CD4-positive, alpha-beta T cell treated with Interferon gamma for 1 hour (primary cell): ENCODE results near the gene CKS2.
A peak's percentile ranks its signal among the peaks of the same experiment; 100 is the strongest.
"Not testable (repeated sequence)": the region's sequence is repeated elsewhere in the genome, so short reads cannot be mapped to it uniquely, and the experiment has no call there.

Source experiments
- DNase-seq: peaks from one replicate; pipeline ENCODE4 v3.0.0-alpha.2; 2020

Gene CKS2

DNA sequence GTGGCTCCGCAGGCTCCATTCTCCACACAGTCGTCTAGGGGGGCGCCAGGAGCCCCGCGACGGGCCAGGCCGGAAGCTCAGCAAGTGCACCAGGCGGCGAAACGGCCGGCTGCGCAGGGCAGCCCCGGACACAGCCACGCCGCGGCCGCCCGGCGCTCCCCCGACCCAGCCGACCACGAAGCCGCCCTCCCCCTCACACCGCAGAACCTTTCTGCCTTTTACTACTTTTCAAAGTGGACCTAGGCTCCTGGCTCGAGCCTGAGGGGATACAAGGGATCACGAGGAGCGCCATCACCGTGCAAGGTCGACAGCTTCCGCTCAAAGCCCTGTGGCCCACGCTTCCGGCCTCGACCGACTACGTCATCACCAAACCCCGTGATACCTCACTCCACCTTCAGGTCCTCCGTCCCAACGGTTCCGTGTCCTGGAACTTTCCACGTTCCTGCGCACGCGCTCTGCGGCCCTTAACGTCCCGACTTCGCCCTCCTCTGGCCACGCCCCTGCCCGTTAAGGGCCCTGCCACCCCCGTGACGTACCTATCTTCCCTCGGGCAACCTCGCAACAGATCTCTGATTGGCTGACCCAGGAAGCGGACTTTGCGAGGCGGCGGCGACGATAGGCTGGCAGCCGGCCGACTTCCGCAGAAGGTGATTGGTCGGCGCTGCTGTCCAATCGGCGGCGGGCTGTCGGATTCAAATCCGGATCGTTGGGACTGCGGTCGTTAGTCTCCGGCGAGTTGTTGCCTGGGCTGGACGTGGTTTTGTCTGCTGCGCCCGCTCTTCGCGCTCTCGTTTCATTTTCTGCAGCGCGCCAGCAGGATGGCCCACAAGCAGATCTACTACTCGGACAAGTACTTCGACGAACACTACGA lies at the start of gene CKS2:
Gene CKS2, plus strand, starts transcription at position 721 of the 871 bp plus-strand sequence. Its CDS starts 98 bp downstream, at position 819.
- DNase-seq: peak; percentile 100

GRCh38 chr9:89273528-89274279 lies 37.3 kb upstream of the CKS2 start:
- no peak for DNase-seq

- DNase-seq: no peak
Observed at GRCh38 chr9:89274838-89275237, 36.2 kb upstream of the CKS2 start.

GRCh38 chr9:89276040-89276439 lies 35.0 kb upstream of the CKS2 start:
- DNase-seq: not testable (repeated sequence)

- no peak for DNase-seq
Observed at GRCh38 chr9:89277043-89277442, 34.0 kb upstream of the CKS2 start.

DNA sequence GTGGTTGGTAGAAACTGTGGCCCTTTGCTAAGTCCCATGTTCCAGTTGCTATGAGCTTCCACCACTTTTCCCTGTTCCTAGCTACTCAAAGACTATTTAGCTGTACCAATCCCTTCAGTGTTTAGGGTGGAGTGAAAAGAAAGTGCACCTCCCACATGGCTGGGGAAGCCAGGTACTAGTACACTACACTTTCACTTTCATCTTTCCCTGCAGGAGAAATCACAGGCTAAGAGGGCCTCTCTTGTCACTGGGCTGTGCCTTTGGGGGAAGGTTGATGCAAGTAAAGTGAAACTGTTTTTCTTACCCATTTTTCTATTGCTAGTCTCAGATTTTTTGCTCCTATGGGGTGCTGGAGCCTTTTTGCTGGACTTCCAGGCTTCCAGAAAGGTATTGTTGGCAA lies 33.5 kb upstream of the CKS2 start:
- DNase-seq: no peak

DNA sequence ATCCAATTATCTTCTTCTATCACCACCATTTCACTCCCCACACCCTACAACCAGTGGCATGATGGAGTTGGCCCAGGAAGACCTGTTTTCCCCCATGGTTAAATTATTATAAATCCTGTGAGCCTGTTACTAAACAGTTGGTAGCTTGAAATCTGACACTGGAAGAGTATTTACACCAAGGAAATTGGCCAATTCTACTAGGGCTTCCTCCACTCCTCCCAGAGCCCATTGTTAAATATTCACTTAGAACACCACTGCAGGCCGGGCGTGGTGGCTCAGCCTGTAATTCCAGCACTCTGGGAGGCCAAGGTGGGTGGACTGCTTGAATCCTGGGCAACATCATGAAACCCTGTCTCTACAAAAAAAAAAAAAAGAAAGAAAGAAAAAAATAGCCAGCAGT lies 32.4 kb upstream of the CKS2 start:
- DNase-seq: no peak

DNA sequence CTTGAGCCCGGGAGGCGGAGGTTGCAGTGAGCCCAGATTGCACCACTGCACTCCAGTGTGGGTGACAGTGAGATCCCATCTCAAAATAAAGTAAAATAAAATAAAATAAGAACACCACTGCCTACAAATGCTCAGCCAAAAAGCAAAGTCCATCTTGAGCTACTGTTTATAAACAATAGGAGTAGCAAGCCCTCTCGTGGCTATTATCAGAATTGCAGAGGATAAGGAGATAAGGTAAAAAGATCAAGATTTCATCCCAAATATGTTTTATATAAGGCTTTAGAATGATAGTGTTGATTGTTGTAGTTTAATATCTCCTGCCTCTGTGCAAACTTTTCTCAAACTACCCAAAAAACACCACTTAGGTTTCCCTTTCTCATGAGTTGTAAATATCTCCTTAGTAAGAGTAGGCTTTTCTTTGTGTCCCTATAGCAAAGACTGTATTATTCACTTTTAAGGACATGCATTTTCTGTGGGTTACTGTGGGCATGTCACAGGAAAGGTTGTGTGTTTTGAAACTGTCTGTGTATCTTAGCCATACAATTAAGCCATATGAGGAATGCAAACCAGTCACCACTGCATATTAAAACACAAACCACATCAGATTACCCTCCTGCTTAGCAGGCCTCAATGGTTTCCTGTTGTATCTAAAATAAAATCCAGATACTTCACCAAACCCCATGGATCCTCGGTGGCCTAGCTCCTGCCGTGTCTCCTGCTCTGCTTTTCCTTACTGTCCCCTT lies 31.8 kb upstream of the CKS2 start:
- no peak for DNase-seq

- no peak for DNase-seq
Observed at GRCh38 chr9:89281106-89281505, 29.9 kb upstream of the CKS2 start.

- DNase-seq: not testable (repeated sequence)
Observed at GRCh38 chr9:89282248-89282968, 28.6 kb upstream of the CKS2 start.

DNA sequence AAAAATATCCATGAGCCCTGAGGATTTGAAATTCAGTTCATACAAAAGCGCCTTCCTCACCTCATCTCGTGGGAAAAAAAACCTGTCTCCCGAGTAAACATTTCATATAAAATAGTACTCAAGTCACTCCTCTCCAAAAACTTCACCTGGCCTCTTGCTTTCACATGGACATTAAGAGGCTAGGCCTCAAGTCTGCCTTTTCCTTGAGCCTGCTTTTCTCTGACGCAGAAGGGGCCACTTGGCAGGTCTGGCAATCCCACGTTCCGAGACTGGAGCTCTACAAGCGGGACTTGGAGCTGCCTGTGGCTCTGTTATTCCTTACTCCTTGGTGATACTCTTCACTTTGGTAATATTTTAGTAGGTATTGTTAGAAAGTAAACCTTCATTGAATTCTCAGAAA lies 26.9 kb upstream of the CKS2 start:
- DNase-seq: no peak

DNA sequence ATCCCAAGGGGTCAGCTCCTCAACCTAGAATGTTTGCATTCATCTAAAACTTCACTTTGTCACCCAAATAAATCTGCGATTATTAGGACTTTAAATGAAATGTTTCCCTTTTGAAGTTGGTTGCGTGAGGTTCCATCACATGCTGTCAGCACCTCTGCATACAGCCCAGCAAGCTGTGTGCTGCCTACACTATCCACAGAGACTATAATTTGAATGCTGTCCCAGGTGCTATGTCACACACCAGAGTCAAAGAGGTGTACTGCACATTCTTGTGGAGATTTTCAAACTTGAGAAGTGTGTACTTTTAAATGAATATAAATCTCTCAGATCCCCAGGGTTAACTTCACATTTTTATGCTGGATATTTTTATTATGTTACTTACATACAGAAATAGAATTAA lies 19.3 kb upstream of the CKS2 start:
- no peak for DNase-seq

- DNase-seq: no peak
Observed at GRCh38 chr9:89293014-89293413, 18.0 kb upstream of the CKS2 start.

- DNase-seq: no peak
Observed at GRCh38 chr9:89295400-89295799, 15.6 kb upstream of the CKS2 start.

GRCh38 chr9:89301996-89302395 lies 9.0 kb upstream of the CKS2 start:
- not testable (repeated sequence) for DNase-seq

- no peak for DNase-seq
Observed at GRCh38 chr9:89304020-89304833, 6.8 kb upstream of the CKS2 start.

DNA sequence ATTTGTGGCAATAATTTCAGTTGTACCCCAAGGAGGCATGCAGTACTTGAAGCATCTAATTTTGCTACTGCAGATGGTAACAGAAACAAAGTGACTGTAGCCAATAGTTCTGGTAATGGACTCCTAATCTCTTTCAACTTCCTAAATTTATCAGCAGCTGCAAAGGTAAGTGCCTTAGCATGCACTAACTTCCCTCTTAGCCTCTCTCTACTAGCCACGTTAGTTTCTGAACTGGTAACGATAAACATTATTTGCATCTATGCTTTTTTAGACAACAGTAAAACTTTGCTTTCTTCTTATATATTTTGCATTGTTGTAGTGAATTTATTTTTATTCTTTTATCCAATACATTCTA lies 6.2 kb upstream of the CKS2 start:
- no peak for DNase-seq

- DNase-seq: no peak
Observed at GRCh38 chr9:89305868-89306267, 5.1 kb upstream of the CKS2 start.

GRCh38 chr9:89309166-89309565 lies 1.8 kb upstream of the CKS2 start:
- DNase-seq: no peak

GRCh38 chr9:89309608-89310474 lies 1.2 kb upstream of the CKS2 start:
- no peak for DNase-seq
